ENCODE results near the gene PCDHA9.
"Not testable (repeated sequence)": the region's sequence is repeated elsewhere in the genome, so short reads cannot be mapped to it uniquely, and the experiment has no call there.

PCDHA9 gene

DNA sequence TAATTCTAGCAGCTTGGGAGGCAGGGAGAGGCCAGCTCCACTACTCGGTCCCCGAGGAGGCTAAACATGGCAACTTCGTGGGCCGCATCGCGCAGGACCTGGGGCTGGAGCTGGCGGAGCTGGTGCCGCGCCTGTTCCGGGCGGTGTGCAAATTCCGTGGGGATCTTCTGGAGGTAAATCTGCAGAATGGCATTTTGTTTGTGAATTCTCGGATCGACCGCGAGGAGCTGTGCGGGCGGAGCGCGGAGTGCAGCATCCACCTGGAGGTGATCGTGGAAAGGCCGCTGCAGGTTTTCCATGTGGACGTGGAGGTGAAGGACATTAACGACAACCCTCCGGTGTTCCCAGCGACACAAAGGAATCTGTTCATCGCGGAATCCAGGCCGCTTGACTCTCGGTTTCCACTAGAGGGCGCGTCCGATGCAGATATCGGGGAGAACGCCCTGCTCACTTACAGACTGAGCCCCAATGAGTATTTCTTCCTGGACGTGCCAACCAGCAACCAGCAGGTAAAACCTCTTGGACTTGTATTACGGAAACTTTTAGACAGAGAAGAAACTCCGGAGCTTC lies 13.7 kb upstream of the PCDHA9 start:
- not testable (repeated sequence) for DNase-seq (ENCODE audit: low read depth in 2 of 2)

DNA sequence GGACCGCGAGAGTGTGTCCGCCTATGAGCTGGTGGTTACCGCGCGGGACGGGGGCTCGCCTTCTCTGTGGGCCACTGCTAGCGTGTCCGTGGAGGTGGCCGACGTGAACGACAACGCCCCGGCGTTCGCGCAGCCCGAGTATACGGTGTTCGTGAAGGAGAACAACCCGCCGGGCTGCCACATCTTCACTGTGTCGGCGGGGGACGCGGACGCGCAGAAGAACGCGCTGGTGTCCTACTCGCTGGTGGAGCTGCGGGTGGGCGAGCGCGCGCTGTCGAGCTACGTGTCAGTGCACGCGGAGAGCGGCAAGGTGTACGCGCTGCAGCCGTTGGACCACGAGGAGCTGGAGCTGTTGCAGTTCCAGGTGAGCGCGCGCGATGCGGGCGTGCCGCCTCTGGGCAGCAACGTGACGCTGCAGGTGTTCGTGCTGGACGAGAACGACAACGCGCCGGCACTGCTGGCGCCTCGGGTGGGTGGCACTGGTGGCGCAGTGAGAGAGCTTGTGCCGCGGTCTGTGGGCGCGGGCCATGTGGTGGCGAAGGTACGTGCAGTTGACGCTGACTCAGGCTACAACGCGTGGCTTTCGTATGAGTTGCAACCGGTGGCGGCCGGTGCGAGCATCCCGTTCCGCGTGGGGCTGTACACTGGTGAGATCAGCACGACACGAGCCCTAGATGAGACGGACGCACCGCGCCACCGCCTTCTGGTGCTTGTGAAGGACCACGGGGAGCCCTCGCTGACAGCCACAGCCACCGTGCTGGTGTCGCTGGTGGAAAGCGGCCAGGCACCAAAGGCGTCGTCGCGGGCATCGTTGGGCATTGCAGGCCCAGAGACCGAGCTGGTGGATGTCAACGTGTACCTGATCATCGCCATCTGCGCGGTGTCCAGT lies 12.3 kb upstream of the PCDHA9 start:
- DNase-seq (ENCODE audit: low read depth in 2 of 2): no peak

DNA sequence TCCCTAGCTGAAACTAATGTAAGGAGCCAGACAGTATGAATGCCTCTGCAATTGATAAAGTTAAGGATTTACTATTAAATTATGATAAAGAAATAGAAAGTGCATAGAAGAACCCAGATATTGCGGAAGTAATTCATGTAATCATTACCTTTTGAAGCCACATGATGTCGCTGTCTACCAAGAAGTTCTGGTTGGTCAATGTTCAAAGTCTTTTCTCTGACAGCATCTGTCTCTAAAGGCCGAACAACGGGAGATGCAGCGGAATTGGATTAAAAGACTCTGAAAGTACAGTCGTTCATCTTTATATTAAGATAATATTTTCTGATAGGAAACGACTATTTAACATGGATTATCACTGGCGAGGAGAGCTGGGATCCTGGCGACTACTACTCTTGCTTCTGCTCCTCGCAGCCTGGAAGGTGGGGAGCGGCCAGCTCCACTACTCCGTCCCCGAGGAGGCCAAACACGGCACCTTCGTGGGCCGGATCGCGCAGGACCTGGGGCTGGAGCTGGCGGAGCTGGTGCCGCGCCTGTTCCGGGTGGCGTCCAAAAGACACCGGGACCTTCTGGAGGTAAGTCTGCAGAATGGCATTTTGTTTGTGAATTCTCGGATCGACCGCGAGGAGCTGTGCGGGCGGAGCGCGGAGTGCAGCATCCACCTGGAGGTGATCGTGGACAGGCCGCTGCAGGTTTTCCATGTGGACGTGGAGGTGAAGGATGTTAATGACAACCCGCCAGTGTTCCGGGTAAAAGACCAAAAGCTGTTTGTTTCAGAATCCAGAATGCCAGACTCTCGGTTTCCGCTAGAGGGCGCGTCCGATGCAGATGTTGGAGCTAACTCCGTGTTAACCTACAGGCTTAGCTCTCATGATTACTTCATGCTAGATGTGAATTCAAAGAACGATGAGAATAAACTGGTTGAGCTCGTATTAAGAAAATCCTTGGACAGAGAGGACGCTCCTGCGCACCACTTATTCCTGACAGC lies 6.9 kb upstream of the PCDHA9 start, which contains the start of gene PCDHA8:
TSS of gene PCDHA8 (plus strand) at position 210 of the 985 bp plus-strand sequence. CDS start at position 345, 135 bp downstream.
- DNase-seq (ENCODE audit: low read depth in 2 of 2): no peak

DNA sequence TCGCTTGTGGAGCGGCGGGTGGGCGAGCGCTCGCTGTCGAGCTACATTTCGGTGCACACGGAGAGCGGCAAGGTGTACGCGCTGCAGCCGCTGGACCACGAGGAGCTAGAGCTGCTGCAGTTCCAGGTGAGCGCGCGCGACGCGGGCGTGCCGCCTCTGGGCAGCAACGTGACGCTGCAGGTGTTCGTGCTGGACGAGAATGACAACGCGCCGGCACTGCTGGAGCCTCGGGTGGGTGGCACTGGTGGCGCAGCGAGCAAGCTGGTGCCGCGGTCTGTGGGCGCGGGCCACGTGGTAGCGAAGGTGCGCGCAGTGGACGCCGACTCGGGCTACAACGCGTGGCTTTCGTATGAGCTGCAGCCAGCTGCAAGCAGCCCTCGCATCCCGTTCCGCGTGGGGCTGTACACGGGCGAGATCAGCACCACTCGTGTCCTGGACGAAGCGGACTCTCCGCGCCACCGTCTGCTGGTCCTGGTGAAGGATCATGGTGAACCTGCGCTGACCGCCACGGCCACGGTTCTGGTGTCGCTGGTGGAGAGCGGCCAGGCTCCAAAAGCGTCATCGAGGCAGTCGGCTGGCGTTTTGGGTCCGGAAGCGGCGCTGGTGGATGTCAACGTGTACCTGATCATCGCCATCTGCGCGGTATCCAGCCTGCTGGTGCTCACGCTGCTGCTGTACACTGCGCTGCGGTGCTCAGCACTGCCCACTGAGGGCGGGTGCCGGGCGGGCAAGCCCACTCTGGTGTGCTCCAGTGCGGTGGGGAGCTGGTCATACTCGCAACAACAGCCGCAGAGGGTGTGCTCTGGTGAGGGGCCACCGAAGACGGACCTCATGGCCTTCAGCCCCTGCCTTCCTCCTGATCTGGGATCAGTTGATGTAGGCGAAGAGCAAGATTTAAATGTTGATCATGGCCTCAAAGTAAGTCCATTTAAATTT lies 5.1 kb upstream of the PCDHA9 start:
- DNase-seq (ENCODE audit: low read depth in 2 of 2): no peak

DNA sequence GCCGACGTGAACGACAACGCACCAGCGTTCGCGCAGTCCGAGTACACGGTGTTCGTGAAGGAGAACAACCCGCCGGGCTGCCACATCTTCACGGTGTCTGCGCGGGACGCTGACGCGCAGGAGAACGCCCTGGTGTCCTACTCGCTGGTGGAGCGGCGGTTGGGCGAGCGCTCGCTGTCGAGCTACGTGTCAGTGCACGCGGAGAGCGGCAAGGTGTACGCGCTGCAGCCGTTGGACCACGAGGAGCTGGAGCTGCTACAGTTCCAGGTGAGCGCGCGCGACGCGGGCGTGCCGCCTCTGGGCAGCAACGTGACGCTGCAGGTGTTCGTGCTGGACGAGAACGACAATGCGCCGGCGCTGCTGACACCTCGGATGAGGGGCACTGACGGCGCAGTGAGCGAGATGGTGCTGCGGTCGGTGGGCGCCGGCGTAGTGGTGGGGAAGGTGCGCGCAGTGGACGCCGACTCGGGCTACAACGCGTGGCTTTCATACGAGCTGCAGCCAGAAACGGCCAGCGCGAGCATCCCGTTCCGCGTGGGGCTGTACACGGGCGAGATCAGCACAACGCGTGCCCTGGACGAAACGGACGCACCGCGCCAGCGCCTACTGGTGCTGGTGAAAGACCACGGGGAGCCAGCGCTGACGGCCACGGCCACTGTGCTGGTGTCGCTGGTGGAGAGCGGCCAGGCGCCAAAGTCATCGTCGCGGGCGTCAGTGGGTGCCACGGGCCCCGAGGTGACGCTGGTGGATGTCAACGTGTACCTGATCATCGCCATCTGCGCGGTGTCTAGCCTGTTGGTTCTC lies 1.9 kb downstream of the PCDHA9 start:
- not testable (repeated sequence) for DNase-seq (ENCODE audit: low read depth in 2 of 2)

DNA sequence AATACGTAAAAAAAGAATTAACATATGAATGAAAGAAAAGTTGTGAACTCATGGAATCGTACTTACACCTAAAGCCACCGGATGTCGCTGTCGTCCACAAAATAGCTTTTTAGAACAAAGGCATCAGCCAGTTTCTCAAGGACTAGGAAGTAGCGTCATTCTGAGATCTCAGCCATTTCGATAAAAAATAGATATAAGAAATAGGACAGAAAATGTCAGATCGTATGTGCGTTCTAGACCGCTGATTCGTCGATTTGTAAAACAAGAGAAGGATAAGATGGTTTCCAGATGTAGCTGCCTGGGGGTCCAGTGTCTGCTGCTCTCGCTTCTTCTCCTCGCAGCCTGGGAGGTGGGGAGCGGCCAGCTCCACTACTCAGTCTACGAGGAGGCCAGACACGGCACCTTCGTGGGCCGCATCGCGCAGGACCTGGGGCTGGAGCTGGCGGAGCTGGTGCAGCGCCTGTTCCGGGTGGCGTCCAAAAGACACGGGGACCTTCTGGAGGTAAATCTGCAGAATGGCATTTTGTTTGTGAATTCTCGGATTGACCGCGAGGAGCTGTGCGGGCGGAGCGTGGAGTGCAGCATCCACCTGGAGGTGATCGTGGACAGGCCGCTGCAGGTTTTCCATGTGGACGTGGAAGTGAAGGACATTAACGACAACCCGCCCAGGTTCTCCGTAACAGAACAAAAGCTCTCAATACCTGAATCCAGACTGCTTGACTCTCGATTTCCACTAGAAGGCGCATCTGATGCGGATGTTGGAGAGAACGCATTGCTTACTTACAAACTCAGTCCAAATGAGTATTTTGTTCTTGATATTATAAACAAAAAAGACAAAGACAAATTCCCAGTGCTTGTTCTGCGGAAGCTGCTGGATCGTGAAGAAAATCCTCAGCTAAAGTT lies 7.8 kb downstream of the PCDHA9 start, which contains the start of gene PCDHA10:
TSS of gene PCDHA10 (plus strand) at position 126 of the 903 bp plus-strand sequence. CDS start at position 278, 152 bp downstream.
- no peak for DNase-seq (ENCODE audit: low read depth in 2 of 2)

DNA sequence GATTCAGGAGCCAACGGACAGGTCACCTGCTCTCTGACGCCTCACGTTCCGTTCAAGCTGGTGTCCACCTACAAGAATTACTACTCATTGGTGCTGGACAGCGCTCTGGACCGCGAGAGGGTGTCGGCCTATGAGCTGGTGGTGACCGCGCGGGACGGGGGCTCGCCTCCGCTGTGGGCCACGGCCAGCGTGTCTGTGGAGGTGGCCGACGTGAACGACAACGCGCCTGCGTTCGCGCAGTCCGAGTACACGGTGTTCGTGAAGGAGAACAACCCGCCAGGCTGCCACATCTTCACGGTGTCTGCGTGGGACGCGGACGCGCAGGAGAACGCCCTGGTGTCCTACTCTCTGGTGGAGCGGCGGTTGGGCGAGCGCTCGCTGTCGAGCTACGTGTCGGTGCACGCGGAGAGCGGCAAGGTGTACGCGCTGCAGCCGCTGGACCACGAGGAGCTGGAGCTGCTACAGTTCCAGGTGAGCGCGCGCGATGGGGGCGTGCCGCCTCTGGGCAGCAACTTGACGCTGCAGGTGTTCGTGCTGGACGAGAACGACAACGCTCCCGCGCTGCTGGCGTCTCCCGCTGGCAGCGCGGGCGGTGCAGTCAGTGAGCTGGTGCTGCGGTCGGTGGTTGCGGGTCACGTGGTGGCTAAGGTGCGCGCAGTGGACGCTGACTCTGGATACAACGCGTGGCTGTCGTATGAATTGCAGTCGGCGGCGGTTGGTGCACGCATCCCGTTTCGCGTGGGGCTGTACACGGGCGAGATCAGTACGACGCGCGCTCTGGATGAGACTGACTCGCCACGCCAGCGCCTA lies 9.2 kb downstream of the PCDHA9 start:
- DNase-seq (ENCODE audit: low read depth in 2 of 2): no peak

DNA sequence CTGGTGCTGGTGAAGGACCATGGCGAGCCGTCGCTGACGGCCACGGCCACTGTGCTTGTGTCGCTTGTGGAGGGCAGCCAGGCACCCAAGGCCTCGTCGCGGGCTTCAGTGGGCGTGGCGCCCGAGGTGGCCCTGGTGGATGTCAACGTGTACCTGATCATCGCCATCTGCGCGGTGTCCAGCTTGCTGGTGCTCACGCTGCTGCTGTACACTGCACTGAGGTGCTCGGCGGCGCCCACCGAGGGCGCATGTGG lies 9.7 kb downstream of the PCDHA9 start:
- no peak for DNase-seq (ENCODE audit: low read depth in 2 of 2)

DNA sequence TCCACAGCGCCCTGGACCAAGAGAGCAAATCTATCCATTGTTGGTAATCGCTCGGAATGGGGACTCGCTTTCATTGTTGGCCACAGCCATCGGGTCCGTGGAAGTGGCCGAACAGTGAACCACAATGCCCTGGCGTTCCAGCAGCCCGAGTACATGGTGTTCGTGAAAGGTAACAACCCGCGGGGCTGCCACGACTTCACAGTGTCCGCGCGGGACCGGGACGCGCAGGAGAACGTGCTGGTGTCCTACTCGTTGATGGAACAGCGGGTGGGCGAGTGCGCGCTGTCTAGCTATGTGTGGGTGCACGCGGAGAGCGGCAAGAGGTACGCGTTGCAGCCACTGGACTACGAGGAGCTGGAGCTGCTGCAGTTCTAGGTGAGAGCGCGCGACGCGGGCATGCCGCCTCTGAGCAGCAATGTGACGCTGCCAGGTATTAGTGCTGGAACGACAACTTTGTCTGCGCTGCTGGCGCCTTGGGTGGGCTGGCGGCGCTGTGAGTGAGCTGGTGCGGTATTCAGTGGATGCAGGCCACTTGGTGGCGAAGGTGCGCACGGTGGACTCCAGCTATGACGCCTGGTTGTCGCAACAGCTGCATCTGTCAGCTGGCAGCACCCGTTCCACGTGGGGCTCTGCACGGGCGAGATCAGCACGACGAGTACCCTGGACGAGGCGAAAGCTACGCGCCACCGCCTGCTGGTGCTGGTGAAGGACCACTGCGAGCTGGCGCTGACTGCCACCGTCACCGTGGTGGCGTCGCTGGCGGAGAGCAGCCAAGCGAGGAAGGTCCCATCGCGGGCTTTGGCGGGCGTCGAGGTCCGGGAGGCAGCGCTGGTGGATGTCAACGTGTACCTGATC lies 14.5 kb downstream of the PCDHA9 start:
- no peak for DNase-seq (ENCODE audit: low read depth in 2 of 2)

DNA sequence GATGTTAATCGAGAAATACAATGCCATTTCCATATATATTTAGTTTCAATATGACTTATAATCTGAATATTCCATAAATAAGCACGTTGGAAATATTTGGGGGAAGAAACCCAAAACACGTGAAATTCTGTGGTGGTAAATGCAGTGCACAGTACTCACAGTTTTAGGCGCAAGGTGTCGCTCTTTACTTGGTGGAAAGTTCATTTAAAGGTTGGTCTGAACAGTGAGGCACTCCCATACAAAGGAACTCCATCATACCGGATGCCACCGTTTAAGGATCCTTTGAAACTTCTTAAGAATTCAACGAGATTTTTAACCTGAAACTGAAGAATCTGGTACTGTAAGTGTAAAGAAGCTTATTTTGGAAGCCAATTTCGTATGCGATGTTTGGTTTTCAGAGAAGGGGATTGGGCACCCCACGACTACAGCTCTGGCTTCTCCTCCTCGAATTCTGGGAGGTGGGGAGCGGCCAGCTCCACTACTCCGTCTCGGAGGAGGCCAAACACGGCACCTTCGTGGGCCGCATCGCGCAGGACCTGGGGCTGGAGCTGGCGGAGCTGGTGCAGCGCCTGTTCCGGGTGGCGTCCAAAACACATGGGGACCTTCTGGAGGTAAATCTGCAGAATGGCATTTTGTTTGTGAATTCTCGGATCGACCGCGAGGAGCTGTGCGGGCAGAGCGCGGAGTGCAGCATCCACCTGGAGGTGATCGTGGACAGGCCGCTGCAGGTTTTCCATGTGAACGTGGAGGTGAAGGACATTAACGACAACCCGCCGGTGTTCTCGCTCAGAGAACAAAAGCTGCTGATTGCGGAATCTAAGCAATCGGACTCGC lies 20.8 kb downstream of the PCDHA9 start, which contains the start of gene PCDHA11:
TSS of gene PCDHA11 (plus strand) at position 237 of the 834 bp plus-strand sequence. CDS start at position 384, 147 bp downstream.
- DNase-seq (ENCODE audit: low read depth in 2 of 2): no peak

DNA sequence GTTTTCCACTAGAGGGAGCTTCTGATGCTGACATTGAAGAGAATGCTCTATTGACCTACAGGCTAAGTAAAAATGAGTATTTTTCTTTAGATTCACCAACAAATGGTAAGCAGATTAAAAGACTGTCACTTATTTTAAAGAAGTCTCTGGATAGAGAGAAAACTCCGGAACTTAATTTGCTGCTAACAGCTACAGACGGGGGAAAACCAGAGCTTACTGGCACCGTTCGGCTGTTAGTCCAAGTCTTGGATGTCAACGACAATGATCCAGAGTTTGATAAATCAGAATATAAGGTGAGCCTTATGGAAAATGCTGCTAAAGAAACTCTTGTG lies 21.3 kb downstream of the PCDHA9 start:
- no peak for DNase-seq (ENCODE audit: low read depth in 2 of 2)

DNA sequence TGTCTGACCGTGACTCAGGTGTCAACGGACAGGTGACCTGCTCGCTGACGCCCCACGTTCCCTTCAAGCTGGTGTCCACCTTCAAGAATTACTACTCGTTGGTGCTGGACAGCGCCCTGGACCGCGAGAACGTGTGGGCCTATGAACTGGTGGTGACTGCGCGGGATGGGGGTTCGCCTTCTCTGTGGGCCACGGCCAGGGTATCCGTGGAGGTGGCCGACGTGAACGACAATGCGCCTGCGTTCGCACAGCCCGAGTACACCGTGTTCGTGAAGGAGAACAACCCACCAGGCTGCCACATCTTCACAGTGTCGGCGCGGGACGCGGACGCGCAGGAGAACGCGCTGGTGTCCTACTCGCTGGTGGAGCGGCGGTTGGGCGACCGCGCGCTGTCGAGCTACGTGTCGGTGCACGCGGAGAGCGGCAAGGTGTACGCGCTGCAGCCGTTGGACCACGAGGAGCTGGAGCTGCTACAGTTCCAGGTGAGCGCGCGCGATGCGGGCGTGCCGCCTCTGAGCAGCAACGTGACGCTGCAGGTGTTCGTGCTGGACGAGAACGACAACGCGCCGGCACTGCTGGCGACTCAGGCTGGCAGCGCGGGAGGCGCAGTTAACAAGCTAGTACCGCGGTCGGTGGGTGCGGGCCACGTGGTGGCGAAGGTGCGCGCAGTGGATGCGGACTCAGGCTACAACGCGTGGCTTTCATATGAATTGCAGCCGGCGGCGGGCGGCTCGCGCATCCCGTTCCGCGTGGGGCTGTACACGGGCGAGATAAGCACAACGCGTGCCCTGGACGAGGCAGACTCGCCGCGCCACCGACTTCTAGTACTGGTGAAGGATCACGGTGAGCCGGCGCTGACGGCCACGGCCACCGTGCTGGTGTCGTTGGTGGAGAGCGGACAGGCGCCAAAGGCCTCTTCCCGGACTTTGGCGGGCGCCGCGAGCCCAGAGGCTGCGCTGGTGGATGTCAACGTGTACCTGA lies 22.3 kb downstream of the PCDHA9 start:
- DNase-seq (ENCODE audit: low read depth in 2 of 2): no peak

DNA sequence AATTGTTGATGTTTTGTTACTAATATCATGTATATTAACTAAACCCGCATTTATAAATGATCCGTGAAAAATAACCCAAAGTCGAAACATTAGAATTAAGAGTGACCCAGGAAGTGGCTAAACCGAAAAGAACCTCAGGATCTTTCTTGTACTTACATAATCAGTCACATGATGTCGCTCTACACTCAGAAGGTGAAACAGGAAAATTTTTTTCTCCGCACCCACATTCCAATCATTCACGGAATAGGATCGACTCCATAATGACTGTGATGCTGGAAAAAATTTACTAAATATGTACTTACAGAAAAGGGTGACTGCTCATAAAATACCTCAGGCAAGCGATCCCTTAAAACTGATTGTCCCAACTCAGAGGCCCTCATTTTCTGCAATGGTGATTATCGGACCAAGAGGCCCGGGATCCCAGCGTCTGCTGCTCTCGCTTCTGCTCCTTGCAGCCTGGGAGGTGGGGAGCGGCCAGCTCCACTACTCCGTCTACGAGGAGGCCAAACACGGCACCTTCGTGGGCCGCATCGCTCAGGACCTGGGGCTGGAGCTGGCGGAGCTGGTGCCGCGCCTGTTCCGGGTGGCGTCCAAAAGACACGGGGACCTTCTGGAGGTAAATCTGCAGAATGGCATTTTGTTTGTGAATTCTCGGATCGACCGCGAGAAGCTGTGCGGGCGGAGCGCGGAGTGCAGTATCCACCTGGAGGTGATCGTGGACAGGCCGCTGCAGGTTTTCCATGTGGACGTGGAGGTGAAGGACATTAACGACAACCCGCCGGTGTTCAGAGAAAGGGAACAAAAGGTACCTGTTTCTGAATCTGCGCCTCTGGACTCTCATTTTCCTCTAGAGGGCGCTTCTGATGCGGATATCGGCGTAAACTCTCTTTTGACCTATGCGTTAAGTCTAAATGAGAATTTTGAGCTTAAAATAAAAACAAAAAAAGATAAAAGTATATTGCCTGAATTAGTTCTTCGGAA lies 27.2 kb downstream of the PCDHA9 start, which contains the start of gene PCDHA12:
TSS of gene PCDHA12 (plus strand) at position 224 of the 981 bp plus-strand sequence. CDS start at position 389, 165 bp downstream.
- no peak for DNase-seq (ENCODE audit: low read depth in 2 of 2)
